ENCODE results near the gene HAUS7.

GRCh38 chrX:153502131-153502530 lies 31.8 kb upstream of the HAUS7 start:
- TF ChIP-seq POLR2A (IDR thresholded peaks at IDR 0.05) (no peak), CTCF (IDR thresholded peaks at IDR 0.05) (no peak), POLR2AphosphoS5 (IDR thresholded peaks at IDR 0.05) (no peak)

Data from breast epithelium (tissue), 3 donors.